Endothelial cell of umbilical vein (primary cell): ENCODE measurements around the gene RNF217. TPM values are rescaled to one million over a fixed set of nuclear protein-coding genes. Genes with fewer than 3 reads are reported as not detected.

Experiments
- BruUV-seq: library from RNA; stranded (reverse); fragments of 400-500 nt; replicated peaks from 2 replicates; lab custom pipeline; 2021; lab: Mats Ljungman, UMichigan
- CTCF ChIA-PET: fragments of 300-600, 350-600 bp; sonication (Branson Sonifier 250); formaldehyde crosslinking; loops from one replicate; lab custom pipeline; 2021; ENCODE audit warnings: antibody characterized with exemption, inconsistent platforms; lab: Charles Lee
- POLR2A ChIA-PET: fragments of 300-600, 350-600 bp; sonication (Branson Sonifier 250); formaldehyde crosslinking; loops from one replicate; lab custom pipeline; 2021; ENCODE audit warnings: antibody characterized with exemption, inconsistent platforms; lab: Charles Lee
- DNase-seq: peaks from one replicate; pipeline ENCODE4 v3.0.0-alpha.2; 2011; ENCODE audit warnings: low read depth, low spot score
- FAIRE-seq: peaks from 2 replicates; lab custom pipeline; 2011; peaks lifted over from hg19 to GRCh38; lab: Jason Lieb, UNC
- H2AFZ ChIP-seq: 2 replicates; pipeline ENCODE4 v1.6.0; 2012; ENCODE audit warnings: low read depth, low read length, control low read depth, inconsistent platforms
- H3K27ac ChIP-seq: 2 replicates; pipeline ENCODE4 v1.5.1; 2011; ENCODE audit warnings: low read depth, mild to moderate bottlenecking, control low read depth, low read length, moderate library complexity; ENCODE audit not compliant: insufficient read depth
- H3K27me3 ChIP-seq, 2 experiments: 2 replicates each; pipeline versions ENCODE4 v1.6.0 to v1.6.1; 2011; ENCODE audit warnings: low read length in 2 of 2, mixed read lengths in 1 of 2; ENCODE audit not compliant: control insufficient read depth in 2 of 2, insufficient read depth in 2 of 2
- H3K36me3 ChIP-seq, 2 experiments: 2 replicates in 1 of 2; 3 replicates in 1 of 2; pipeline ENCODE4 v1.5.1; 2011; ENCODE audit warnings: low read length in 2 of 2, mild to moderate bottlenecking in 1 of 2, moderate library complexity in 1 of 2; ENCODE audit not compliant: control insufficient read depth in 2 of 2, insufficient read depth in 2 of 2; ENCODE audit errors: extremely low read depth in 1 of 2
- H3K4me1 ChIP-seq: 3 replicates; pipeline ENCODE4 v1.5.1; 2011; ENCODE audit warnings: mild to moderate bottlenecking, low read length; ENCODE audit not compliant: control insufficient read depth, insufficient read depth; ENCODE audit errors: extremely low read depth
- H3K4me2 ChIP-seq: 2 replicates; pipeline ENCODE4 v1.6.1; 2011; ENCODE audit warnings: low read length, control low read depth, mixed read lengths; ENCODE audit not compliant: insufficient read depth
- H3K4me3 ChIP-seq, 3 experiments: fragments of 200-600 bp in 1 of 3; sonication (generic), shearing (Covaris generic) in 1 of 3; replicated peaks in 1 of 3; 2 replicates each; pipeline ENCODE4 v1.5.1; 2011 to 2016; ENCODE audit warnings: control low read depth in 3 of 3, low read length in 3 of 3, mild to moderate bottlenecking in 2 of 3, inconsistent platforms in 1 of 3, low read depth in 1 of 3, moderate library complexity in 1 of 3; ENCODE audit not compliant: insufficient read depth in 1 of 3
- H3K79me2 ChIP-seq: 2 replicates; pipeline ENCODE4 v1.6.0; 2012; ENCODE audit warnings: low read length, inconsistent platforms; ENCODE audit not compliant: control insufficient read depth, insufficient read depth
- H3K9ac ChIP-seq: replicated peaks from 2 replicates; pipeline ENCODE3; 2011; ENCODE audit warnings: low read length, control low read depth; ENCODE audit not compliant: insufficient read depth; ENCODE audit errors: extremely low read depth
- H3K9me1 ChIP-seq: replicated peaks from 3 replicates; pipeline ENCODE4 v1.6.0; 2011; ENCODE audit warnings: mild to moderate bottlenecking, low read length; ENCODE audit not compliant: control insufficient read depth, insufficient read depth; ENCODE audit errors: extremely low read depth
- H3K9me3 ChIP-seq: replicated peaks from 2 replicates; pipeline ENCODE4 v1.5.1; 2012; ENCODE audit warnings: low read length, inconsistent platforms; ENCODE audit not compliant: control insufficient read depth, insufficient read depth
- H4K20me1 ChIP-seq: replicated peaks from 2 replicates; pipeline ENCODE3; 2011; ENCODE audit warnings: mild to moderate bottlenecking, low read length; ENCODE audit not compliant: control insufficient read depth, insufficient read depth; ENCODE audit errors: extremely low read depth
- CTCF ChIP-seq, 2 donors: IDR thresholded peaks; 1 replicate in 1 of 2; 2 replicates in 1 of 2; pipeline ENCODE4 v1.5.1; 2011; ENCODE audit warnings: low read length in 2 of 2, mild to moderate bottlenecking in 2 of 2, moderate library complexity in 2 of 2, control low read depth in 1 of 2, inconsistent platforms in 1 of 2, low read depth in 1 of 2; ENCODE audit not compliant: insufficient read depth in 1 of 2; ENCODE audit errors: extremely low read depth in 1 of 2
- JUN ChIP-seq: IDR thresholded peaks from 2 replicates; pipeline ENCODE4 v1.6.1; 2011; ENCODE audit warnings: borderline replicate concordance, low read depth; ENCODE audit not compliant: insufficient read length, insufficient read depth
- MAX ChIP-seq: IDR thresholded peaks from 2 replicates; pipeline ENCODE4 v1.6.1; 2011; ENCODE audit not compliant: insufficient read depth, insufficient read length
- MYC ChIP-seq: IDR thresholded peaks from one replicate; pipeline ENCODE4 v1.6.1; 2011; ENCODE audit warnings: mild to moderate bottlenecking, low read depth, low read length
- POLR2A ChIP-seq: IDR thresholded peaks from 2 replicates; pipeline ENCODE4 v1.6.1; 2012; ENCODE audit warnings: low read depth, mild to moderate bottlenecking, control low read depth, low read length
- dilution Hi-C: fragments of 300-500 bp; cut with MboI; formaldehyde crosslinking; loops from one replicate; pipeline ENCODE4 v1.15.0; 2019; ENCODE audit warnings: low sequenced_read_pairs; ENCODE audit not compliant: extremely low pct_ligation_motif_present
- intact Hi-C: fragments of 100-400 bp; cut with micrococcal nuclease; formaldehyde crosslinking; loops from one replicate; pipeline ENCODE4 v1.10.0; 2022
- polyA plus RNA-seq, 4 experiments: library from polyadenylated mRNA; depleted of rRNA in 3 of 4; stranded (reverse) in 3 of 4; unstranded in 1 of 4; fragments of >200 nt; gene quantifications; 2 replicates each; pipeline versions ENCODE4 v1.2.1 to v1.2.3, GENCODE V29; 2011 to 2012; ENCODE audit warnings: missing spikeins in 1 of 4
- total RNA-seq: library from RNA; stranded (reverse); gene quantifications from 2 replicates; pipeline ENCODE4 v1.2.3, GENCODE V29; 2021

The RNF217 gene
- total and polyA plus RNA-seq, 2 donors (not counting 3 experiments of a cell fraction or from before 2014, with no cell fraction given): 8.8 to 32.5 TPM

- CTCF ChIA-PET: interaction anchor here (1.2 to 2.8 kb wide), 8 partner anchors 8 to 149 kb away, joined by 3 to 36 read pairs (median 4); no protein-coding TSS in a partner anchor
- no peaks in the 10 kb centered on the region for H3K9me1 ChIP-seq
- dilution Hi-C loops: no loop called here
- BruUV-seq: no TSS peak
- H3K27ac ChIP-seq: peak overlapping the region; percentile 69
- DNase-seq: peak; percentile 64
- no peaks in the 10 kb centered on the region for H3K9me3 ChIP-seq
- peaks cover 50% of the 10 kb centered on the region for H3K4me1 ChIP-seq
- peak overlapping the region; percentile 91 for H3K4me2 ChIP-seq
- peaks cover 63% of the 10 kb centered on the region for H3K79me2 ChIP-seq
- no peak overlapping the region for H2AFZ ChIP-seq
- no peaks in the 10 kb centered on the region for H3K27me3 ChIP-seq
- H3K9ac ChIP-seq: peak overlapping the region; percentile 85
- intact Hi-C loops: loop anchor here (1.0 to 2.0 kb wide), 5 partner anchors 20 to 337 kb away; partner anchors contain the start of gene HDDC2
- peak overlapping the region; percentile 75 to 95 (median 93) for H3K4me3 ChIP-seq
- peak; percentile 60 for FAIRE-seq
- H4K20me1 ChIP-seq: no peaks in the 10 kb centered on the region
- POLR2A ChIA-PET: interaction anchor here (0.6 kb wide), 1 partner anchor 132 kb away, joined by 5 read pairs; no protein-coding TSS in a partner anchor
- no peaks in the 10 kb centered on the region for H3K36me3 ChIP-seq
- TF ChIP-seq POLR2A: no peak
Measured at GRCh38 chr6:124963831-124964763, 1.9 kb downstream of the RNF217 start.

GRCh38 chr6:124964764-124965105 lies 2.5 kb downstream of the RNF217 start:
- TF ChIP-seq MAX: no peak
- no peak for TF ChIP-seq CTCF (IDR thresholded peaks at IDR 0.05; ENCODE audit: extremely low read depth in 1 of 2, insufficient read depth in 1 of 2, low read depth in 1 of 2, low read length in 2 of 2)
- no peak for TF ChIP-seq JUN
- no peak for TF ChIP-seq MYC
- H3K9me1 ChIP-seq: no peaks in the 10 kb centered on the region
- FAIRE-seq (peak; percentile 62), DNase-seq (no peak)
- H3K27me3 ChIP-seq: no peaks in the 10 kb centered on the region
- H3K79me2 ChIP-seq: peaks cover 64% of the 10 kb centered on the region
- H3K27ac ChIP-seq: peak overlapping the region; percentile 69
- ChIA-PET POLR2A (no interaction called here), CTCF (interaction anchor here (2.8 kb wide), 1 partner anchor 148 kb away, joined by 36 read pairs; no protein-coding TSS in a partner anchor)
- H3K9ac ChIP-seq: peak overlapping the region; percentile 85
- H2AFZ ChIP-seq: no peak overlapping the region
- H3K4me3 ChIP-seq: peak overlapping the region in 2 of 3 experiments; percentile 1 to 95
- no TSS peak for BruUV-seq
- no peaks in the 10 kb centered on the region for H3K36me3 ChIP-seq
- no peaks in the 10 kb centered on the region for H4K20me1 ChIP-seq
- no peaks in the 10 kb centered on the region for H3K9me3 ChIP-seq
- H3K4me2 ChIP-seq: peak overlapping the region; percentile 91
- peaks cover 50% of the 10 kb centered on the region for H3K4me1 ChIP-seq
- intact Hi-C loops: loop anchor here (1.0 to 2.0 kb wide), 3 partner anchors 20 to 94 kb away; no protein-coding TSS in a partner anchor
- dilution Hi-C loops: no loop called here
